Fibroblast of villous mesenchyme (primary cell): Measurements from ENCODE around the gene KRT1. TPM values are rescaled to one million over a fixed set of nuclear protein-coding genes. Genes with fewer than 3 reads are reported as not detected.

Source experiments
- DNase-seq: peaks from one replicate; pipeline ENCODE4 v3.0.0-alpha.2; 2010; ENCODE audit warnings: low read depth
- H3K4me3 ChIP-seq: 2 replicates; pipeline ENCODE4 v1.5.1; 2011; ENCODE audit warnings: low read depth, mild to moderate bottlenecking, low read length
- total RNA-seq: library from RNA; depleted of rRNA; stranded (reverse); fragments of >200 nt; gene quantifications from 2 replicates; pipeline ENCODE4 v1.2.3, GENCODE V29; 2012
- TF ChIP-seq, protein P1 (sequence below): IDR thresholded peaks from 2 replicates; pipeline ENCODE4 v1.5.1; 2012; ENCODE audit warnings: low read depth, mild to moderate bottlenecking, low read length; ENCODE audit not compliant: insufficient read depth

The KRT1 gene
- total RNA-seq, 1 donor = not detected

DNA sequence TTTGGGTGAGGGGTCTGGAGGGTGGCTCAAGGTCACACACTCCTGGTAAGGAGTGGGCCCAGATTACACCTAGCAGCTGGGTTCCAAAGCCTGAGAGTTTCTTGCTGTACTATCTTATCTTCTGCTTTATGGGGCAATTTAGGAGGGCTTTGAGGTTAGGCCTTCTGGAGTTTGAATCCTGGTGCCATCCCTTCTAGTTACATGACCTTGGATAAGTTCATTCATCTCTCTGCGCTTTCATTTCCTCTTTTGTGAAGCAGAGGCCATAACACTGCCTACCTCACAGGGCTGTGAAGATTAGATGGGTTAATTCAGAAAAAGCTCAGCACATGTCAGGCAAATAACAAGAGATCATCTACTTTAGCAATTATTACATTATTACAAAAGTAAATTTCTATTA, 30.5 kb upstream of the KRT1 start:
- TF ChIP-seq, protein P1, sequence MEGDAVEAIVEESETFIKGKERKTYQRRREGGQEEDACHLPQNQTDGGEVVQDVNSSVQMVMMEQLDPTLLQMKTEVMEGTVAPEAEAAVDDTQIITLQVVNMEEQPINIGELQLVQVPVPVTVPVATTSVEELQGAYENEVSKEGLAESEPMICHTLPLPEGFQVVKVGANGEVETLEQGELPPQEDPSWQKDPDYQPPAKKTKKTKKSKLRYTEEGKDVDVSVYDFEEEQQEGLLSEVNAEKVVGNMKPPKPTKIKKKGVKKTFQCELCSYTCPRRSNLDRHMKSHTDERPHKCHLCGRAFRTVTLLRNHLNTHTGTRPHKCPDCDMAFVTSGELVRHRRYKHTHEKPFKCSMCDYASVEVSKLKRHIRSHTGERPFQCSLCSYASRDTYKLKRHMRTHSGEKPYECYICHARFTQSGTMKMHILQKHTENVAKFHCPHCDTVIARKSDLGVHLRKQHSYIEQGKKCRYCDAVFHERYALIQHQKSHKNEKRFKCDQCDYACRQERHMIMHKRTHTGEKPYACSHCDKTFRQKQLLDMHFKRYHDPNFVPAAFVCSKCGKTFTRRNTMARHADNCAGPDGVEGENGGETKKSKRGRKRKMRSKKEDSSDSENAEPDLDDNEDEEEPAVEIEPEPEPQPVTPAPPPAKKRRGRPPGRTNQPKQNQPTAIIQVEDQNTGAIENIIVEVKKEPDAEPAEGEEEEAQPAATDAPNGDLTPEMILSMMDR = no peak
- H3K4me3 ChIP-seq = no peak overlapping the region
- no peak for DNase-seq

DNA sequence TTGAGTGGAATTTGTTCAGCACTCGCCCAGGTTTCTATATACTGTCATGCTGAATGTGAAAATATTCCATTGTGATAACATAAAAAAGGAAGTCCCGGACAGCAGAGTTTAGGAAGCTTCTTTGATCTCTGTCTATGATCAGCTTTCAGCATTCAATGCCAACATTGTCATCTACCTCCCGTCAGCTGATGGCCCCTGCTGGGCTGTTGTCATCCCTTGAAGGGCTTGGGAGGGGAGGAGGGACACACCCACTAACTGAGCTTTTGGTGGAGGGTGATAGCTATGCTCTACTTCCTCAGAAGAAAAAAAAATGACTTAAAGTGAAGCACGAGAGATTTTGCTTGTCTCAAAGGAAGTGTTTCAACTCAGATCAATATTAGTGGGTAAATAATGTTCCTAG, 27.8 kb upstream of the KRT1 start:
- no peak overlapping the region for H3K4me3 ChIP-seq
- TF ChIP-seq, protein P1 = no peak
- no peak for DNase-seq

DNA sequence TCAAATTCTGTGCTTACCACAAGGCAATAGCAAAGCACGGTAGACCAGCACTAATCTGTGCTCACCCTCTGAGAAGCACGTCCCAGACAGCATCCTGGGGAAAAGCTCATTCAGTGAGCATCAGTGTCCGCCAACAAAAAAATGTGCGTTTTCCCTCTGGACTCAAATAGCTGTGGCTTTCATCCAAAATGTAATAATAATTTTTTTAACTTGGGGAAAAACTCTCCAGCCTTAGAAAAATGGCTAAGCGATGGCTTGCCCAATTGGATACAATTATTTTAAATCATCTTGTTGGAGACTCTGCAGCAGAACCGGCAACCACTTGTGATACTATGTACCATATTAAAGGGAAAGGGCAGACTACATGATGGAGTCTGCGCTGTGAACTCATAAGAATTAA, 24.3 kb upstream of the KRT1 start:
- H3K4me3 ChIP-seq = no peak overlapping the region
- no peak for DNase-seq
- TF ChIP-seq, protein P1 = no peak

DNA sequence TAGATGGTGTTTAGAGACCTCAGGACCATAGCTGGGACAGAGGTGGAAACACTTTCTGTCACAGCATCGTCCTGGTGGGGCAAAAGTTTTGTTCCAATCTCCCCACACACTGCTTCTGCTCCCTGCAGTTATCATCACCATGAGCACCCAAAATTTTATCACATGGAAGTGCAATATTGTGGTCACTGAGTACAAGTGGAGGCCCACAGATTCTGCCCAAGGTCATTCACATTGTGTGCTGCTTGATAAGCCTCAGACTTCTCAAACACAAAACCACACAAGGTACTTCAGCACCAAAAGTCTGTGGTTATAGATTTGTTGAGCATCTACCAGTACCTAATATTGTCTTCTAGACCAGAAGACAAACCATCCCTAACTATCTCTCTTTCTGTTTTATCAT, 23.7 kb upstream of the KRT1 start:
- H3K4me3 ChIP-seq = no peak overlapping the region
- DNase-seq = no peak
- TF ChIP-seq, protein P1 = no peak

DNA sequence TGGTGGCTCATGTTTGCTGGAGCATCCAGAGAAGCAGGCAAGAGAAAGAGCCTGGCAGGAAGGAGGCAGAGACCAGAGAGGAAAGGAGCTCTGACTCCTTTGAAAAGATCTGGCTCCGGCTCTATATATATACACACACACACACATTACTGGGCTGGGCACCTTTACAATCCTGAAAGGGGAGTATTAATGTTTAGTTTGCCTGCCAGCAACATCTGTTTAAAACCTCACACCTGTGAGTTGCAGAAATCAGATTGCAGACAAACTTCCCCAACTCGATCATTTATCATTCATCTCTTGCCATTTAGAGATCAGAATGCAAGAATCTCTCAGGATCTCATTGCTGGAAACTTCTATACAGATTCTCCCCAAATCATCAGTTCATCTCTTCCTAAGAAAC, 23.2 kb upstream of the KRT1 start, which contains the start of gene KRT77:
Gene KRT77 (minus strand): TSS at position 101 of the 400 bp plus-strand sequence. CDS start 90 bp downstream, at position 11.
- TF ChIP-seq, protein P1 = no peak
- H3K4me3 ChIP-seq = no peak within 1 kb of the TSS
- no peak for DNase-seq

DNA sequence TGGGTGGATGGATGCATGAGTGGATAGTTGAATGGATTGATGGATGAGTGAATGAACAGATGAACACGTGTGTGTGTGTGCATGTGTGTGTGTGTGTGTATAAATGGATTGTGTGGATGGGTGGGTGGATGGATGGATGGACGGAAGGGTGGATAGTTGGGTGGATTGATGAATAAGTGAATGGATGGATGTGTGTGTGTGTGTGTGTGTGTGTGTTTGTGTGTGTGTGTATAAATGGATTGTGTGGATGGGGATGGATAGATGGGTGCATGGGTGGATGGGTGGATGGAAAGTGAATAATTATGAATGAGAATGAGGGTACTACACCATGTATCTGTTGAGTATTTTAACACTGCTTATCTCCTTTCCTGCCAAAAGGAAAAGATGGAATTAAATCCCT, 22.1 kb upstream of the KRT1 start:
- DNase-seq = no peak
- TF ChIP-seq, protein P1 = no peak

DNA sequence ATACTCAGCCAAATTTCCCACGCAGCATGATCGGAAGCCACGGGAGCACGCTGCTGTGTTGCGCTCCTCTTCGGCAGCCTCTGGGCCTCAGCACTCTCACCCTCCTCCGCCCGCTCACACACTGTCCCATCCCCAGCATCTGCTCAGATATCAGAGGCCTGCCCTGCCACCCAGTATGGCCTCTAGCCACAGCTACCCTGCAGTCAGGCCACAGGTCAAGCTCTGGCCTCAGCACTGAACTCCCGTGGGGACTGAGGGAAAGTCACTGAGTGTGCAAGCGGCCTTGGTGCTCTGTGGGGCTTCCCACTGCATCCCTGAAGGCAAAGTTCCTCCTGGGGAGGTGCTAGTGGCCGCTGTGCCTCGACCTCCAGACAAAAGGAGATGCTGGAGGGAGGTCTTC, 21.1 kb upstream of the KRT1 start:
- H3K4me3 ChIP-seq = no peak overlapping the region
- TF ChIP-seq, protein P1 = no peak
- no peak for DNase-seq

More for the DNA sequence above, 22.1 kb upstream of the KRT1 start:
- H3K4me3 ChIP-seq = no peak overlapping the region
